Testis (tissue), 3 donors: ENCODE results near the gene ABI3. TPM values are rescaled to one million over a fixed set of nuclear protein-coding genes. Genes with fewer than 3 reads are reported as not detected.

Source experiments
- DNase-seq: peaks from one replicate; pipeline ENCODE4 v3.0.0-alpha.2; 2019
- H3K27ac ChIP-seq, 2 donors: fragments of 200-600 bp; sonication (generic); one replicate each; pipeline ENCODE4 v1.5.1; 2019
- H3K27me3 ChIP-seq: fragments of 200-600 bp; sonication (generic); one replicate; pipeline ENCODE4 v1.5.1; 2019
- H3K36me3 ChIP-seq: fragments of 200-600 bp; sonication (generic); one replicate; pipeline ENCODE4 v1.5.1; 2017; ENCODE audit warnings: low read depth; ENCODE audit errors: missing control alignments
- H3K4me1 ChIP-seq: fragments of 200-600 bp; sonication (generic); one replicate; pipeline ENCODE4 v1.5.1; 2019
- H3K4me3 ChIP-seq, 2 donors: fragments of 200-600 bp; sonication (generic); one replicate each; pipeline ENCODE4 v1.5.1; 2017 to 2019
- H3K9me3 ChIP-seq: fragments of 200-600 bp; sonication (generic); one replicate; pipeline ENCODE4 v1.5.1; 2017
- CTCF ChIP-seq, 3 experiments: fragments of 450-650 bp in 2 of 3; fragments of 200-600 bp in 1 of 3; sonication (generic) in 1 of 3; IDR thresholded peaks; one replicate each; pipeline ENCODE4 v1.5.1; 2016 to 2019; ENCODE audit warnings: antibody characterized with exemption in 3 of 3, mild to moderate bottlenecking in 2 of 3, moderate library complexity in 1 of 3
- POLR2A ChIP-seq: fragments of 450-650 bp; IDR thresholded peaks from one replicate; pipeline ENCODE4 v1.6.1; 2017; ENCODE audit warnings: antibody characterized with exemption, mild to moderate bottlenecking, moderate library complexity
- WGBS, 2 donors: methylation state at CpG; one replicate each; pipeline ENCODE4 v1.1.5; 2018; 5-methylcytosine and 5-hydroxymethylcytosine counted together
- intact Hi-C: fragments of 100-400 bp; cut with DNase I; formaldehyde crosslinking; loops from one replicate; pipeline ENCODE4 v1.15.1; 2023; ENCODE audit warnings: low total_unique reads
- polyA plus RNA-seq: library from polyadenylated mRNA; stranded (reverse); fragments of 350-450 nt; fragmentation: Illumina TruSeq; extraction: RNeasy Lipid Tissue Mini Kit (QIAGEN cat#74804); gene quantifications from one replicate; pipeline ENCODE4 v1.2.3, GENCODE V29; 2014; ENCODE audit warnings: low read depth, low replicate concordance; ENCODE audit not compliant: insufficient read depth
- total RNA-seq, 2 donors: library from RNA; depleted of rRNA; stranded (reverse); fragments of >200 nt; gene quantifications; one replicate each; pipeline ENCODE4 v1.2.3, GENCODE V29; 2016

Gene ABI3
- total and polyA plus RNA-seq, 3 donors from 2014 or later, result 0.87 to 3.9 (median 2.2) TPM

- Histone ChIP-seq H3K27ac (no peak overlapping the region), H3K9me3 (no peaks in the 10 kb centered on the region), H3K4me3 (no peak overlapping the region), H3K27me3 (no peaks in the 10 kb centered on the region), H3K36me3 (no peaks in the 10 kb centered on the region), H3K4me1 (peaks cover 6% of the 10 kb centered on the region)
- intact Hi-C loops, result no loop called here
- no peak for DNase-seq
- TF ChIP-seq CTCF (IDR thresholded peaks at IDR 0.05), result no peak
- no peak for TF ChIP-seq POLR2A
- 45 to 60% methylated on average over 7 of the region's 7 CpGs for whole genome bisulfite sequencing, 2 donors
These were observed 21.0 kb downstream of the ABI3 start for GRCh38 chr17:49231563-49231894.

- intact Hi-C loops, result no loop called here
- H3K4me3 ChIP-seq, result no peak overlapping the region
- TF ChIP-seq POLR2A (no peak), CTCF (IDR thresholded peaks at IDR 0.05) (no peak)
- peaks cover 6% of the 10 kb centered on the region for H3K4me1 ChIP-seq
- no peaks in the 10 kb centered on the region for H3K27me3 ChIP-seq
- 75 to 96% methylated on average over 4 to 5 of the region's 5 CpGs for WGBS, 2 donors
- no peaks in the 10 kb centered on the region for H3K36me3 ChIP-seq
- H3K9me3 ChIP-seq, result no peaks in the 10 kb centered on the region
- H3K27ac ChIP-seq, result no peak overlapping the region
- no peak for DNase-seq
These were observed 24.1 kb downstream of the ABI3 start for GRCh38 chr17:49234509-49235080.

- no peaks in the 10 kb centered on the region for H3K4me1 ChIP-seq
- H3K9me3 ChIP-seq, result no peaks in the 10 kb centered on the region
- no peaks in the 10 kb centered on the region for H3K27me3 ChIP-seq
- DNase-seq, result no peak
- 76 to 86% methylated on average over 4 of the region's 4 CpGs for WGBS, 2 donors
- intact Hi-C loops, result no loop called here
- no peak for TF ChIP-seq CTCF (IDR thresholded peaks at IDR 0.05)
- TF ChIP-seq POLR2A, result no peak
- H3K27ac ChIP-seq, result no peak overlapping the region
- H3K4me3 ChIP-seq, result no peak overlapping the region
- H3K36me3 ChIP-seq, result no peaks in the 10 kb centered on the region
These were observed 25.4 kb downstream of the ABI3 start for GRCh38 chr17:49235896-49236295.

GRCh38 chr17:49239963-49240362, 29.5 kb downstream of the ABI3 start:
- intact Hi-C loops, result no loop called here
- no peaks in the 10 kb centered on the region for H3K4me1 ChIP-seq
- H3K4me3 ChIP-seq, result no peak overlapping the region
- WGBS, 2 donors, result 92 to 100% methylated on average over 1 of the region's 1 CpG
- no peaks in the 10 kb centered on the region for H3K27me3 ChIP-seq
- no peaks in the 10 kb centered on the region for H3K9me3 ChIP-seq
- no peak for TF ChIP-seq POLR2A
- DNase-seq, result no peak
- H3K27ac ChIP-seq, result no peak overlapping the region
- no peaks in the 10 kb centered on the region for H3K36me3 ChIP-seq

GRCh38 chr17:49240619-49241018, 30.1 kb downstream of the ABI3 start:
- 70 to 83% methylated on average over 1 of the region's 1 CpG for WGBS, 2 donors
- no peak for DNase-seq
- H3K4me1 ChIP-seq, result no peaks in the 10 kb centered on the region
- intact Hi-C loops, result no loop called here
- no peak overlapping the region for H3K4me3 ChIP-seq
- no peaks in the 10 kb centered on the region for H3K9me3 ChIP-seq
- no peak overlapping the region for H3K27ac ChIP-seq
- TF ChIP-seq POLR2A (no peak), CTCF (IDR thresholded peaks at IDR 0.05) (no peak)
- no peaks in the 10 kb centered on the region for H3K36me3 ChIP-seq
- H3K27me3 ChIP-seq, result no peaks in the 10 kb centered on the region
